A673 (cell line): ENCODE measurements around the gene FAM50B.

Source experiments
- CTCF ChIP-seq: fragments of 300-800, 200-600 bp; sonication (generic); conservative IDR thresholded peaks from 2 replicates; pipeline ENCODE4 v1.5.1; 2017; ENCODE audit warnings: low read depth, mild to moderate bottlenecking, antibody characterized with exemption, low read length, moderate library complexity, mixed read lengths
- EZH2 ChIP-seq: fragments of 200-600 bp; sonication (generic); IDR thresholded peaks from 2 replicates; pipeline ENCODE4 v1.6.1; 2017; ENCODE audit warnings: borderline replicate concordance, low read depth, mild to moderate bottlenecking, mixed read lengths, antibody characterized with exemption, low read length; ENCODE audit not compliant: poor library complexity, severe bottlenecking

GRCh38 chr6:3809515-3809891 lies 39.7 kb upstream of the FAM50B start:
- TF ChIP-seq CTCF = no peak
- TF ChIP-seq EZH2 = no peak
